Anterior cingulate cortex (tissue), 58 donors: ENCODE measurements around the gene UBXN6.

ENCODE experiments used
- DNase-seq, 58 donors: peaks; one replicate each; lab custom pipeline; 2025; lab: John Stamatoyannopoulos, UW

Gene UBXN6

DNA sequence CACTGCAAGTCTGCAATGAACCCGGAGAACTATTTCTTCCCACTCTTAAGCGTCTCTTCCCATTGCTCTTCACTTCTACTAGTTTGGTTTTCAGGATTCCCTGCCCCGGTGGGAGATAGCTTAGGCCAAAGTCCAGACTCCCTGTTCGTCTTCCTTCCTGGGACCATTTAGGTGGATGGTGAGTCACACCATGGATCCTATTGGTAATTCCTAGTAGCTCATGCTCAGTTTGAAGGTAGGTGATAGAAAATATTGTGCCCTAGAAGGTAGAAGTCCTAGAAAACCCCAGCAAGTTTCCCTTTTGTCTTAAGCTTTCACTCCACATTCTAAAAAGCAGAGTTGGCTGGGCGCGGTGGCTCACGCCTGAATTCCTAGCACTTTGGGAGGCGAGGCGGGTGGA is 41.3 kb downstream of the UBXN6 start:
- DNase-seq = no peak

DNA sequence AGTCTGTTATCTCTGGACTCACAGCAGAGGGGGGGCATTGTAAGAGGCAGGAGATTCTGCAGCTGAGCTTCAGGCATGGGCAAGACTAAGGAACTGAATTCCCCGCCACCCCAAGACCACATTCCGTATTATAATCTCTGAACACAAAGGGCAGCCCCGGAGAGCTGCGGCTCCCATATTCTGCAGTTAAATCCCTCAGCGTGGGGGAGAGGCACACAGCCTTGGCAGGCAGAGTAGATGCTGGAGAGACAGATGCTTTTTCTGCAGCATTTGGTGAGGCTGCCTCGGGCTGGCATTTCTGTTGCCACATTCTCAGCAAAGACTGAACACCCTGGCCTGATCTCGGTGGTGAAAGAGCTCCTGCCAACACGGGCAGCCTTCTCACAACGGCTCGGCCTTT is 42.2 kb downstream of the UBXN6 start:
- DNase-seq = peak in 31 of 58 donors; percentile 9 to 68 (median 40)

DNA sequence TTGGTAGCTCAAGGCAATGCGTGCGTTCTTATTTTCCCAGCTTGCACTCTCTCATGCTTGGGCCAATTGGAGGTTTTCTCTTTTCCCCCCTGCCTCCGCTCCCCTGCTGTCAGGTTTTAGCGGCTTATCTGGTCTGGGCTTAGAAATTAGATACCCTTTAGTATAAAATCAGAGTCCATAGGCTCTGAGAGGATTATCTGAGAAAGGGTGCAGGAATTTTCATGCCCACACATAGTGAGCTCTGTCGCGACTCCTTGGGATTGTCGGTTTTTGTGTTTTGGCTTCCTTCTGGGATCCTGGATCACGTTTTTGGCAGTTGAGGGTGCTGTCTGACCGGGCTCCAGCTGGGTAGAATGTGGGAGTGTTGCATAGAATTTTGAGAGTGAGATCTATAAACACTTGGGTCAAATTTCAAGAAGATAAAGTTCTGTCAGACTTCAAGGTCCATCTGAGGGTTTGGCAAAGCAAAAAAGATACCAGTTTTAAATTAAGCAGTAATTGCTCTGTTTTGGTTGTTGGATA is 42.7 kb downstream of the UBXN6 start:
- DNase-seq = peak in 4 of 58 donors; percentile 13 to 30 (median 24)

DNA sequence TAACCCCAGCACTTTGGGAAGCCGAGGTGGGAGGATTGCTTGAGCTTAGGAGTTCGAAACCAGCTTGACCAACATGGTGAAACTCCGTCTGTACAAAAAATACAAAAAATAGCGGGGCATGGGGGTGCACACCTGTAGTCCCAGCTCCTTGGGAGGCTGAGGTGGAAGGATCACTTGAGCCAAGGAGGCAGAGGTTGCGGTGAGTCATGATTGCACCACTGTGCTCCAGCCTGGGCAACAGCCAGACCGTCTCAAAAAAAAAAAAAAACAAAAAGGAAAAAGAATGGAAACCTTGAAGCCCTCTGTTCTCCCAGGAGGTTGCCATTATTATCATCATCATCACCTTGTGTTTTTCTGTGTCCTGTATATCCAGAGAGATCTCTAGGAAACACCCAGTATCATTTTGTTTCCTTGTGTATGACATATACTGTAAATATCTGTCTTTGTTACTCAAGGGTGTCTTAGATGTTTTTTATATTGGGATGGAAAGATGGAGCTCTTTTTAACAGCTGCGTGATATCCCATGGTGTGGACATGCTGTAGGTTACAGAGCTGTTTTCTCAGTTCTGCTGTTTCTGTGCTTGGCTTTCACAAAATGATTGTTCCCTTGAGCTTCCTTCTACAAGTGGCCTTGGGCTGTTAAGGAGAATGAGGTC is 43.3 kb downstream of the UBXN6 start:
- no peak for DNase-seq

DNA sequence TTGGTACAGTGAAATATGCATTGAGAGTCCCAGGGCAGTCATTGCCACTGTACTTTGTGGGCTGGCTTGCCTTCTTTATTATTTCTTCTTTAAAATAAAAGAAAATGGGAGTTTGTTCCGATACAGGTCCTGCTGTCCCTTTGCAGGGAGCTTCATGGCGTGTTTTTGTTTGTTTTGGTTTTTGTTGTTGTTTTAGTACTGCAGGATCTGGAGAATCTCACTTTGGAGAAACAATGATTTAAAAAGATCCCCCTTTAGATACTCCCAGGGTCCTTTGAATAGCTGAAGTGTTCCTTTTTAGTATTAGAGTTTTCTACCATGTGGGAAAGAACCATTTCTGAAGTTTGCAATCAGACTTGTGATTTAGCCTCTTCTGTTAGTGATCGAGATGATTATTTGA is 44.0 kb downstream of the UBXN6 start:
- no peak for DNase-seq

DNA sequence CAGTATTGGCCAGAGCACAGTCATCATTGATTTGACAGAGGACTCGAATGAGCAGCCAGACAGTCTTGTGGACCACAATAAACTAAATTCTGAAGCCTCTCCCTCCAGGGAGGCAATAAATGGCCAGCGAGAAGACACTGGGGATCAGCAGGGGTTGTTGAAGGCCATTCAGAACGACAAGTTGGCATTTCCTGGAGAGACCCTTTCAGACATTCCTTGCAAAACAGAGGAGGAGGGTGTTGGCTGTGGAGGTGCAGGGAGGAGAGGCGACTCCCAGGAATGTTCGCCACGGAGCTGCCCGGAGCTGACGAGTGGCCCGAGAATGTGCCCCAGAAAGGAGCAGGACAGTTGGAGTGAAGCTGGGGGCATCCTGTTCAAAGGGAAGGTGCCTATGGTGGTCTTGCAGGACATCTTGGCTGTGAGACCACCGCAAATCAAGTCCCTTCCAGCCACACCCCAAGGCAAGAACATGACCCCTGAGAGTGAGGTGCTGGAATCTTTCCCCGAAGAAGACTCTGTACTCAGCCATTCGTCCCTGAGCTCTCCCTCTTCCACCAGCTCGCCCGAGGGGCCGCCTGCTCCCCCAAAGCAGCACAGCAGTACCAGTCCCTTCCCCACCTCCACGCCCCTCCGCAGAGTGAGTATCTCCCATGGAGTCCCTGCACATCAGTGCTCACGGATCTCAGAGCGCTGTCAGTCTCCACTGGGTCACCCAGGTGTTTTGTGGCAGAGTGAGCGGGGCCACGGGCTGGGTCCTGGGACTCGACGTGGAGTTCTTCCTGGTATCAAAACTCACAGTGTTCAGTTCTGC is 48.3 kb downstream of the UBXN6 start:
- no peak for DNase-seq

DNA sequence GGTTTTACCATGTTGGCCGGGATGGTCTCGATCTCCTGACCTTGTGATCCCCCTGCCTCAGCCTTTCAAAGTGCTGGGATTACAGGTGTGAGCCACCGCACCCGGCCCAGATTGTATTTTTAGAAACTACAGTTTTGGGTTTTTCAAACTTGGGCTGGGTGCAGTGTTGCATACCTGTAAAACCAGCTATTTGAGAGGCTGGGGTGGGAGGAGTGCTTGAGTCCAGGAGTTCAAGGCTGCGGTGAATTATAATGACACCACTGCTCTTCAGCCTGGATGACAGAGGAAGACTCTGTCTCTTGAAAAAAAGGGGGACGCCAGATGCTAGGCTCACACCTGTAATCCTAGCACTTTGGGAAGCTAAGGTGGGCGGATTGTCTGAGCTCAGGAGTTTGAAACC is 51.0 kb downstream of the UBXN6 start:
- no peak for DNase-seq

DNA sequence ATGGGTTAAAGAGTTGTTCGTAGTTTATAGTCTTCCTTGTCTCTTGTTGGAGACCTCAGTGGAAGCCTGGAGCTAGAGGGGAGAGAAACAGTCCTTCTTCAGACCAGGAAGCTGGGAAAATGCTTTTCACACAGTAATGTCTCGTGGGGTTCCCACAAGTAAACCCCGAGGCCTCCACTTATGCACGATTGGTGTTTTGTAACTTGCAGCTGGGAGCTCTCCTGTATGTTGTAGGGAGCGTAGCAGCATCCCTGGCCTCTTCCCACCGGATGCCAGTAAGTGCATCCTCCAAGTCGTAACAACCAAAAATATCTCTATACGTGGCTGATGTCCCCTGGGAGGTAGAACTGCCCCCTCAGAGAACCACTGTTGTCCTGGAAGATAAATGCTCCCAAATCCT is 51.6 kb downstream of the UBXN6 start:
- no peak for DNase-seq

DNA sequence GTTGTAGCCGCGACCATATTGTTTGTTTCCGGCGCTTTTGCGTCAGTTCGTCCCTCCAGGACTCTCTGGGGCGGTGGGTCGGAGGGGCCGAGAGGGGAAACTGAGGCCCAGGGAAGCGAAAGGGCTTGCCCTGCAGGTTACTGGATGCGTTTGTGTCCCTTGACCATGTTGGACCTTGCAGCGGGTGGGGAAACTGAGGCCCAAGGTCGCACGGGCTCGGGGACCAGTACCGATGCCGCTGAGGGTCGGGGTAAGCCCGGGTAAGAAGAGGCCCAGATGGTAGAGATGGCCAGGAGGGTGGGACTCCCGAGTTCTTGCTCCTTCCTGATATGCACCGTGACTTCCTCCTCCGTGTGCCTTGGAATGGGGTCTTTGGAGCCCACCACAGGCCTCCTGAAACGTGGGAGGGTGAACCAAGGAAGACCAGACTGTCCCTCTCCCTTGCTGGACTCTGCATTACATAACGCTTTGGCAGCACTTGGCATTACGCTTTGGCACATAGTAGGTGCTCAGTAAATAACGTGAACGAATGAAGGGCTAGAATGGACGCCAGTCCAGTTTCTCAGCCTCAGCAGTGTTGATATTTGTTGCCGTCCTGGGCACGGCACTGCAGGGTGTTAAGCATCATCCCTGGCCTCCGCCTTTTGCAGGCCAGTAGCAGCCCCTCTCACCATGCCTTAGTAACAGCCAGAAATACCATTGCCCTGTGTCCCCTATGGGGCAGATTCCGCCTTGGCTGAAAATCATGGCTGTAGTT is 54.4 kb downstream of the UBXN6 start:
- no peak for DNase-seq

DNA sequence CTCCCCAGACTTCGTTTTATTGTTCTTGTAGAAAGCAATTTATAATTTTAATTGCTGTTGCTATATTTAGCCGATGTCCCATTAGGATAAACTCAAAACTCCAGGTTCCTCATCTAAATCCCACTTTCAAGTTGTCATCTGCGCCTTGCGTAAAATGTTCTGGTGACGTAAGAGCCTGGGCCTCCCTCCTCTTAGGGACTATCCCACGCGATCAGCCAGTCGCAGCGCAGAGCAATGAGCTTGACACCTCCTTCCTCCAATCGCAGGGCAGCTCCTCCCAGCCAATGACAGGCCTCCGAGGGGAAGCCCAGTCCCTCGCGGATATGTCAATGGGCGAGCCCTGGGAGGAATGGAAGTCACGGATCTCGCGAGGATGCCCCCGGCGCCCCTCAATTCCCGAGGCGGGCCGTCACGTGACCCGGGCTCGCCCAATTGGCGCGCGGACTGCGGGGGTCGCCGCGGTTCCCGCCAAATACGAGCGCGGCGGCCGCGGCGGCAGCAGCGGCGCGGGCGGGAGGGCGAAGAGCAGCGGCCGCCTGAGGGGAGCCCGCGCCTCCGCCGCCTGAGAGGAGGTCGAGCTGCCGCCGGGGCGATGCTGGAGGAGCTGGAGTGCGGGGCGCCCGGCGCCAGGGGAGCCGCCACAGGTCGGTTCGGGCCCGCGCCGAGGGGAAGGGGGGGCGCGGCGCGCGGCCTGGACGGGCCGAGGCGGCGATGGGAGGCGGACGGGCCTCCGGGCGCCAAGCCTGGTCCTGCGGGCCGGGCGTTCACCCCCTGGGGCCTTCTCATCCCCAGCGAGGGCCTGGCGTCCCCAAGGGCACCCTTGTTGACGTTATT is 55.2 kb downstream of the UBXN6 start, which contains the start of gene CHAF1A:
CHAF1A (plus strand) TSS at position 470 of the 834 bp plus-strand sequence; CDS start at position 593, 123 bp downstream.
- DNase-seq = peak; percentile 92 to 100 (median 99)

DNA sequence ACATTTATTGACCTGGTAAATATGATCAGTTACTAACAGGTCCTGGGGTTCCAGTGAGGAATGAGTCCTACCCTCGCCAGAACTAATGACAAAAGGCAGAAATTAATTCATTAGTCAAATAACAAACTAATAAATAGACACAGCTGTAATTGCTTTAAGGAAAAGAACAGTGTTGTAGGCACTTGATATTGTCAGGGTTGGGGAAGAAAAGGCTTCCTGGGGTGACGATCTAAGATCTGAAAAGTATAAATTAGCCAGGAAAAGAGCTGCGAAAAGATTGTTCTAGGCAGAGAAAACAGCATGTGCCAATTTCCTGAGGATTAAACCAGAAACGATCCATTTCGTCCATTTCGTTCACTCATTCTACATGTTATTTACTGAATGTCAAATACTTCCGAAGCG is 55.8 kb downstream of the UBXN6 start:
- no peak for DNase-seq

DNA sequence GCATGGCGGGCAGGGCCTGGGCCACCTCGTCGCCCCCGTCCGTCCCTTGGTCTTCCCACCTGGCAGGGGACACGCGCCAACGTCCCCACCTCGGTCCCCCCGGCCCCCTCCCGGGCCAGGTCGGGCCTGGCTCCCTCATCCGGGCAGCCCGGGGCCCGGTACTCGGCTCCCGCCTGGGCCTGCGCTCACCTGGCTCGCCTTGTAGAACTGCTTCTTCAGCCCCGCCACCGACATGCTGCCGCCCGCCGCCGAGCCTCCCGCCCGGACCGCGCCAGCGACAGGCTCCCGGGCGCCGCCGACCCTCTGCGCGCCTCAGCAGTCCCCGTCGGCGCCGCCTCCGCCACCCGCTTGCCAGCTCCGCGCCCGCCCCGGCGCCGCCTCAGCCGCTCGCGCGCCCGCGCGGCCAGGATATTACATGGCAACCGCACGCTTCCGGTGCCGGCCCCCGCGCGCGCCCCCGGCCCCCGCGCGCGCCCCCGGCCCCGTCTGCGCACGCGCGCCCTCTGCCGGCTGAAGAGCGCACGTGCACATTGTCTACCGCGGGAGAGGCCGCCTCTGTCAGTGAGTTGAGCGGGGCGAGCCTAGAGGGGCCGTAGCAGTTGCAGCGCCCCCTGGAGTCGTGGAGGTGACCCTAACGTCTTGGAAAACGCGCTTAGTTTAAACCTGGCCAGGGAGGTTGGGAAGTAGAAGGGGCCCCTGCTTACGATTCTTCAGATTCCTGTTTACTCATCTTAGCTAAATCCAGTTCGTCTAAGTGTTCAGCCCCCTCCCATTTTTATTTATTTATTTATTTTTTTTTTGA is 57.3 kb downstream of the UBXN6 start, which contains the start of gene SH3GL1:
SH3GL1 (minus strand) TSS at position 413 of the 802 bp plus-strand sequence; CDS start at position 234, 179 bp downstream.
- peak; percentile 48 to 94 (median 87) for DNase-seq

DNA sequence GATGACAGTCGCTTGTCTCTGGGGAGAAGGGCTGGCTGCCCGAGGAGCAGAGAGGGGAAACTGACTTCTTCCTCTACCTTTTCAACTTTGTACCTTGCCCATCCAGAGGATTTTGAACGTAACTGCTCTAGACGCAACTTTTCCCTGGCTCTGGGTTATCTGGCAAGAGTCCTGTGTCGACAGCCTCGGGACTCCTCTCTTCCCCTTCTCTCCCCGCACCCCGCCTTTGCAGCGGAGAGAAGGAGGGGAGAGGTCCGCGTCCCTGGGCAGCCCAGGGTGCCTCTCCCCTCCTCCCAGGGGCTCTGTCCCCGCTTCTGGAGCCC is 57.8 kb downstream of the UBXN6 start:
- peak in 2 of 58 donors; percentile 51 to 59 for DNase-seq

DNA sequence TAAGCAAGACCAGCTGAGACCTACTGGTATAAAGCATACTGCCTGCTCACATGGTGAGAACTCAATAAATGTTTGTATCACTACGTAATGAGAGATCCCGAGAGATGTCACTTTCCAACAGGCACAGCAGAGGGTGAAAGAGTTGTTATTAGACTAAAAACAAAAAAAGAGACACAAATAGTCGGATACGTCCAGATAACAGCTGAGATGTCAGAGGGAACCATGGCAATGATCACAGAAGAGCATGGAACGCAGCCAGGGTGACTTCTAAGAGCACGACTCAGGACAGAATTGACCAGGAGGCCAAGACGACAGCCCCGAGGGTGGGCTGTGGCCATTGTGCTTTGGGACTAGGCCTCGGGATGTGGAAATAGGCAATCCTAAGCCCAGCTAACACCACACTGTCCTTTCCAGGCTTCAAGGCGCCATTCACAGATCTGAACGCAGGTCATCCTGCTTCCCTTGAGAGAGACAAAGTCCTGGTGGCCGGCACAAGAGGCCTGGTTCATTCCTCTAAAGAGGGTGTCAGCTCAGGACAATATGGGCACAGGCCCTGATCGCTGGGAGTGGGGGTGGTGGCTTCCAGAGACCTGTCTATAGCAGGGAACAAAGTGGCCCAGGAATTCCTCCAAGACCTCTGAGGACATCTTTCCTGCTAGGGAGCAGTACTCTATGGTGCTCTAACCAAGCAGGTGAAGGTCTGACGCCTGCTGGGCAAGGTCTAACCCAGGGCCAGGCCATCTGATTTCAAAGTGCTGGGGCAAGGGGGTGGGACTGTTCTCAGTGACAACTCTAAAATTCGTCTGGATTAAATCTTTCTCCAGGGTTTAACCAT is 60.4 kb downstream of the UBXN6 start:
- DNase-seq = no peak
